Measurements from ENCODE around the gene MOB3A. TPM values are rescaled to one million over a fixed set of nuclear protein-coding genes. Genes with fewer than 3 reads are reported as not detected.
A peak's percentile ranks its signal among the peaks of the same experiment; 100 is the strongest.

MOB3A gene
- total and polyA plus RNA-seq, 9 of the 15 experiments (the other 6 are each of a cell fraction or from before 2014, with no cell fraction given) = 1.1 to 24.1 (median 6.0) TPM

DNA sequence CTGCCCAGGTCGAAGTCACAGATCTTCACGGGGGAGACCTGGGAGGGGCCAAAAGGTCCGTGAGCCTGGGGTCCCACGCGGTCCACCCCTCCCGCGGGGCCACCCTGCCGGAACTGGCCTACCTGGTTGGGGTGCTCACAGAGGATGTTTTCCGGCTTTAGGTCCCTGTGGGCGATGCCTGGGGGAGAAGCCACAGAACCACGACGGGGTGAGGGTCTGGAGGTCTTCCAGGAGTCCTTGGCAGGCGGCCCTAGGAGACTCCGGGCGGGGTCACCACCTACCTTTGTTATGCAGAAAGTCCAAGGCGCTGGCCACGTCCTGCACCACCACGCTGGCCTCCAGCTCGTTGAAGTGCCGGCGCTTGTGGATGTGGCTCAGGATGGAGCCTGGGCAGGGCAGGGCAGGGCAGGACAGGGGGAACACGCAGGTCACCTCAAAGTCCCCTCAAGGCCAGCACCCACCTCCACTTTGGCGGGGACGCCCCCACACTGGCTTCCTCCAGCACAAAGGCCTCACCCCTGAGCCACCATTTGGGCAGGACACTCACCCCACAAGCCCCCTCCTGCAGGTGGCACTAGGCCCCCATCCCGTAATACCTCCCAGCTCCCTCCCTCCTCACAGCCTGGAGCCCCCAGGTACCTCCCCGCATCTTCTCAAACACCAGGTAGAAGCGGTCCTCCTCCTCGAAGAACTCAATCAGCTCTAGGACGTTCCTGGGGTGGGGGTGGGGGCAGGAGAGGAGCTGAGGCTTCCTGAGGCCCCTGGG, 53.5 kb downstream of the MOB3A start (continued):
- TF ChIP-seq, protein P1, sequence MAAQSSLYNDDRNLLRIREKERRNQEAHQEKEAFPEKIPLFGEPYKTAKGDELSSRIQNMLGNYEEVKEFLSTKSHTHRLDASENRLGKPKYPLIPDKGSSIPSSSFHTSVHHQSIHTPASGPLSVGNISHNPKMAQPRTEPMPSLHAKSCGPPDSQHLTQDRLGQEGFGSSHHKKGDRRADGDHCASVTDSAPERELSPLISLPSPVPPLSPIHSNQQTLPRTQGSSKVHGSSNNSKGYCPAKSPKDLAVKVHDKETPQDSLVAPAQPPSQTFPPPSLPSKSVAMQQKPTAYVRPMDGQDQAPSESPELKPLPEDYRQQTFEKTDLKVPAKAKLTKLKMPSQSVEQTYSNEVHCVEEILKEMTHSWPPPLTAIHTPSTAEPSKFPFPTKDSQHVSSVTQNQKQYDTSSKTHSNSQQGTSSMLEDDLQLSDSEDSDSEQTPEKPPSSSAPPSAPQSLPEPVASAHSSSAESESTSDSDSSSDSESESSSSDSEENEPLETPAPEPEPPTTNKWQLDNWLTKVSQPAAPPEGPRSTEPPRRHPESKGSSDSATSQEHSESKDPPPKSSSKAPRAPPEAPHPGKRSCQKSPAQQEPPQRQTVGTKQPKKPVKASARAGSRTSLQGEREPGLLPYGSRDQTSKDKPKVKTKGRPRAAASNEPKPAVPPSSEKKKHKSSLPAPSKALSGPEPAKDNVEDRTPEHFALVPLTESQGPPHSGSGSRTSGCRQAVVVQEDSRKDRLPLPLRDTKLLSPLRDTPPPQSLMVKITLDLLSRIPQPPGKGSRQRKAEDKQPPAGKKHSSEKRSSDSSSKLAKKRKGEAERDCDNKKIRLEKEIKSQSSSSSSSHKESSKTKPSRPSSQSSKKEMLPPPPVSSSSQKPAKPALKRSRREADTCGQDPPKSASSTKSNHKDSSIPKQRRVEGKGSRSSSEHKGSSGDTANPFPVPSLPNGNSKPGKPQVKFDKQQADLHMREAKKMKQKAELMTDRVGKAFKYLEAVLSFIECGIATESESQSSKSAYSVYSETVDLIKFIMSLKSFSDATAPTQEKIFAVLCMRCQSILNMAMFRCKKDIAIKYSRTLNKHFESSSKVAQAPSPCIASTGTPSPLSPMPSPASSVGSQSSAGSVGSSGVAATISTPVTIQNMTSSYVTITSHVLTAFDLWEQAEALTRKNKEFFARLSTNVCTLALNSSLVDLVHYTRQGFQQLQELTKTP (IDR thresholded peaks at IDR 0.05; ENCODE audit: low read depth in 1 of 2, partially characterized antibody in 2 of 2) = no peak
- TF ChIP-seq SIRT6 (IDR thresholded peaks at IDR 0.05; ENCODE audit: low read depth, low read length) (no peak), ZNF75A (CRISPR knock-in tag; IDR thresholded peaks at IDR 0.05) (no peak), MYC (IDR thresholded peaks at IDR 0.05; ENCODE audit: low read depth, low read length) (no peak), MYC (CRISPR knock-in tag; IDR thresholded peaks at IDR 0.05; ENCODE audit: borderline replicate concordance, low read depth) (peak; percentile 30; the same call in 1 of the 2 replicates), PPARD (CRISPR knock-in tag; IDR thresholded peaks at IDR 0.05) (no peak), KHSRP (IDR thresholded peaks at IDR 0.05) (no peak), SRSF7 (optimal IDR thresholded peaks at IDR 0.05; ENCODE audit: low read depth, low read length) (no peak)
- TF ChIP-seq, protein P2, sequence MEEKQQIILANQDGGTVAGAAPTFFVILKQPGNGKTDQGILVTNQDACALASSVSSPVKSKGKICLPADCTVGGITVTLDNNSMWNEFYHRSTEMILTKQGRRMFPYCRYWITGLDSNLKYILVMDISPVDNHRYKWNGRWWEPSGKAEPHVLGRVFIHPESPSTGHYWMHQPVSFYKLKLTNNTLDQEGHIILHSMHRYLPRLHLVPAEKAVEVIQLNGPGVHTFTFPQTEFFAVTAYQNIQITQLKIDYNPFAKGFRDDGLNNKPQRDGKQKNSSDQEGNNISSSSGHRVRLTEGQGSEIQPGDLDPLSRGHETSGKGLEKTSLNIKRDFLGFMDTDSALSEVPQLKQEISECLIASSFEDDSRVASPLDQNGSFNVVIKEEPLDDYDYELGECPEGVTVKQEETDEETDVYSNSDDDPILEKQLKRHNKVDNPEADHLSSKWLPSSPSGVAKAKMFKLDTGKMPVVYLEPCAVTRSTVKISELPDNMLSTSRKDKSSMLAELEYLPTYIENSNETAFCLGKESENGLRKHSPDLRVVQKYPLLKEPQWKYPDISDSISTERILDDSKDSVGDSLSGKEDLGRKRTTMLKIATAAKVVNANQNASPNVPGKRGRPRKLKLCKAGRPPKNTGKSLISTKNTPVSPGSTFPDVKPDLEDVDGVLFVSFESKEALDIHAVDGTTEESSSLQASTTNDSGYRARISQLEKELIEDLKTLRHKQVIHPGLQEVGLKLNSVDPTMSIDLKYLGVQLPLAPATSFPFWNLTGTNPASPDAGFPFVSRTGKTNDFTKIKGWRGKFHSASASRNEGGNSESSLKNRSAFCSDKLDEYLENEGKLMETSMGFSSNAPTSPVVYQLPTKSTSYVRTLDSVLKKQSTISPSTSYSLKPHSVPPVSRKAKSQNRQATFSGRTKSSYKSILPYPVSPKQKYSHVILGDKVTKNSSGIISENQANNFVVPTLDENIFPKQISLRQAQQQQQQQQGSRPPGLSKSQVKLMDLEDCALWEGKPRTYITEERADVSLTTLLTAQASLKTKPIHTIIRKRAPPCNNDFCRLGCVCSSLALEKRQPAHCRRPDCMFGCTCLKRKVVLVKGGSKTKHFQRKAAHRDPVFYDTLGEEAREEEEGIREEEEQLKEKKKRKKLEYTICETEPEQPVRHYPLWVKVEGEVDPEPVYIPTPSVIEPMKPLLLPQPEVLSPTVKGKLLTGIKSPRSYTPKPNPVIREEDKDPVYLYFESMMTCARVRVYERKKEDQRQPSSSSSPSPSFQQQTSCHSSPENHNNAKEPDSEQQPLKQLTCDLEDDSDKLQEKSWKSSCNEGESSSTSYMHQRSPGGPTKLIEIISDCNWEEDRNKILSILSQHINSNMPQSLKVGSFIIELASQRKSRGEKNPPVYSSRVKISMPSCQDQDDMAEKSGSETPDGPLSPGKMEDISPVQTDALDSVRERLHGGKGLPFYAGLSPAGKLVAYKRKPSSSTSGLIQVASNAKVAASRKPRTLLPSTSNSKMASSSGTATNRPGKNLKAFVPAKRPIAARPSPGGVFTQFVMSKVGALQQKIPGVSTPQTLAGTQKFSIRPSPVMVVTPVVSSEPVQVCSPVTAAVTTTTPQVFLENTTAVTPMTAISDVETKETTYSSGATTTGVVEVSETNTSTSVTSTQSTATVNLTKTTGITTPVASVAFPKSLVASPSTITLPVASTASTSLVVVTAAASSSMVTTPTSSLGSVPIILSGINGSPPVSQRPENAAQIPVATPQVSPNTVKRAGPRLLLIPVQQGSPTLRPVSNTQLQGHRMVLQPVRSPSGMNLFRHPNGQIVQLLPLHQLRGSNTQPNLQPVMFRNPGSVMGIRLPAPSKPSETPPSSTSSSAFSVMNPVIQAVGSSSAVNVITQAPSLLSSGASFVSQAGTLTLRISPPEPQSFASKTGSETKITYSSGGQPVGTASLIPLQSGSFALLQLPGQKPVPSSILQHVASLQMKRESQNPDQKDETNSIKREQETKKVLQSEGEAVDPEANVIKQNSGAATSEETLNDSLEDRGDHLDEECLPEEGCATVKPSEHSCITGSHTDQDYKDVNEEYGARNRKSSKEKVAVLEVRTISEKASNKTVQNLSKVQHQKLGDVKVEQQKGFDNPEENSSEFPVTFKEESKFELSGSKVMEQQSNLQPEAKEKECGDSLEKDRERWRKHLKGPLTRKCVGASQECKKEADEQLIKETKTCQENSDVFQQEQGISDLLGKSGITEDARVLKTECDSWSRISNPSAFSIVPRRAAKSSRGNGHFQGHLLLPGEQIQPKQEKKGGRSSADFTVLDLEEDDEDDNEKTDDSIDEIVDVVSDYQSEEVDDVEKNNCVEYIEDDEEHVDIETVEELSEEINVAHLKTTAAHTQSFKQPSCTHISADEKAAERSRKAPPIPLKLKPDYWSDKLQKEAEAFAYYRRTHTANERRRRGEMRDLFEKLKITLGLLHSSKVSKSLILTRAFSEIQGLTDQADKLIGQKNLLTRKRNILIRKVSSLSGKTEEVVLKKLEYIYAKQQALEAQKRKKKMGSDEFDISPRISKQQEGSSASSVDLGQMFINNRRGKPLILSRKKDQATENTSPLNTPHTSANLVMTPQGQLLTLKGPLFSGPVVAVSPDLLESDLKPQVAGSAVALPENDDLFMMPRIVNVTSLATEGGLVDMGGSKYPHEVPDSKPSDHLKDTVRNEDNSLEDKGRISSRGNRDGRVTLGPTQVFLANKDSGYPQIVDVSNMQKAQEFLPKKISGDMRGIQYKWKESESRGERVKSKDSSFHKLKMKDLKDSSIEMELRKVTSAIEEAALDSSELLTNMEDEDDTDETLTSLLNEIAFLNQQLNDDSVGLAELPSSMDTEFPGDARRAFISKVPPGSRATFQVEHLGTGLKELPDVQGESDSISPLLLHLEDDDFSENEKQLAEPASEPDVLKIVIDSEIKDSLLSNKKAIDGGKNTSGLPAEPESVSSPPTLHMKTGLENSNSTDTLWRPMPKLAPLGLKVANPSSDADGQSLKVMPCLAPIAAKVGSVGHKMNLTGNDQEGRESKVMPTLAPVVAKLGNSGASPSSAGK (IDR thresholded peaks at IDR 0.05) = peak; percentile 68; the same call in 1 of the 2 replicates
- TF ChIP-seq, protein P3, sequence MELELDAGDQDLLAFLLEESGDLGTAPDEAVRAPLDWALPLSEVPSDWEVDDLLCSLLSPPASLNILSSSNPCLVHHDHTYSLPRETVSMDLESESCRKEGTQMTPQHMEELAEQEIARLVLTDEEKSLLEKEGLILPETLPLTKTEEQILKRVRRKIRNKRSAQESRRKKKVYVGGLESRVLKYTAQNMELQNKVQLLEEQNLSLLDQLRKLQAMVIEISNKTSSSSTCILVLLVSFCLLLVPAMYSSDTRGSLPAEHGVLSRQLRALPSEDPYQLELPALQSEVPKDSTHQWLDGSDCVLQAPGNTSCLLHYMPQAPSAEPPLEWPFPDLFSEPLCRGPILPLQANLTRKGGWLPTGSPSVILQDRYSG (tag; conservative IDR thresholded peaks at IDR 0.05; ENCODE audit: low read depth) = no peak

All from K562 (cell line).